ENCODE results near the gene GTSF1L.

Gene GTSF1L

DNA sequence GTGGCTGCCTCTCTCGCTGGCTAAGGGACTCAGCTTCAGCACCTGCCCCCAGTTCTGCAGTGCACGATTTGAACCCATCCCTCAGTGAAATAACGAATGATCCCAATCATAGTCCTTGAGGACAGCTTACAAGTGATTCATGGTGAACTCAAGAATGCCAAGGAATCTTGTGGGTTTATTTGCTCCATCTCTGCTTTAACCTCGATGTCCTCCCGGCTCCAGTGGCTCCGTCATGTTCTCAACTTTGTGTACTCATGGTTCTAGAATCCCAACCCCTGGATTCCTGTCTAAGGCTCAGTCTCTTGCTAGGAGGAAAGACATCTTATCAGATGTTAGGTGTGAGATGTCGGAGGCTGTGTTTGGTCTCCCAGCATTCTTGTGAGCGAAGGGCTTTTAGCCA is 29.0 kb upstream of the GTSF1L start:
- Mint-ChIP-seq H3K27ac (no peak overlapping the region), H3K4me3 (no peak overlapping the region), H3K9me3 (peaks cover 5% of the 10 kb centered on the region), H3K27me3 (ENCODE audit: low read depth, poor library complexity) (peaks cover 22% of the 10 kb centered on the region), H3K36me3 (ENCODE audit: low read depth) (no peaks in the 10 kb centered on the region), H3K4me1 (no peaks in the 10 kb centered on the region)
- TF ChIP-seq, protein P1, sequence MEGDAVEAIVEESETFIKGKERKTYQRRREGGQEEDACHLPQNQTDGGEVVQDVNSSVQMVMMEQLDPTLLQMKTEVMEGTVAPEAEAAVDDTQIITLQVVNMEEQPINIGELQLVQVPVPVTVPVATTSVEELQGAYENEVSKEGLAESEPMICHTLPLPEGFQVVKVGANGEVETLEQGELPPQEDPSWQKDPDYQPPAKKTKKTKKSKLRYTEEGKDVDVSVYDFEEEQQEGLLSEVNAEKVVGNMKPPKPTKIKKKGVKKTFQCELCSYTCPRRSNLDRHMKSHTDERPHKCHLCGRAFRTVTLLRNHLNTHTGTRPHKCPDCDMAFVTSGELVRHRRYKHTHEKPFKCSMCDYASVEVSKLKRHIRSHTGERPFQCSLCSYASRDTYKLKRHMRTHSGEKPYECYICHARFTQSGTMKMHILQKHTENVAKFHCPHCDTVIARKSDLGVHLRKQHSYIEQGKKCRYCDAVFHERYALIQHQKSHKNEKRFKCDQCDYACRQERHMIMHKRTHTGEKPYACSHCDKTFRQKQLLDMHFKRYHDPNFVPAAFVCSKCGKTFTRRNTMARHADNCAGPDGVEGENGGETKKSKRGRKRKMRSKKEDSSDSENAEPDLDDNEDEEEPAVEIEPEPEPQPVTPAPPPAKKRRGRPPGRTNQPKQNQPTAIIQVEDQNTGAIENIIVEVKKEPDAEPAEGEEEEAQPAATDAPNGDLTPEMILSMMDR (IDR thresholded peaks at IDR 0.05) = no peak
- DNase-seq = no peak

DNA sequence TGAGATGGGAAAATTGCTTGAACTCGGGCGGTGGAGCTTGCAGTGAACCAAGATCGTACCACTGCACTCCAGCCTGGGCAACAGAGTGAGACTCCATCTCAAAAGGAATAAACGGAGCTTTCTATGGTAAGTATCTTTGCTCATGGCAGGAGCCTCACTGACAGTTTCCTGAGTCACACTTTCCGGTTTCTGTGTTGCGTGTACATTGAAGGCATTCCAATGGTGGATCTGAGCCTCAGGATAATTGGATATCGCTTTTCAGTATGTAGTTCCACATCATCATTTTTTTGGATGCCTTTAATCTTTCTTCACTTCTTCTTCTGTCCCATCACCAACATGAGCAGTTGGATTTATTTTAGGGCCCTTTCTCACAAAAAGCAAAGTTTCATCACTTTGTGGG is 28.6 kb upstream of the GTSF1L start:
- Mint-ChIP-seq H3K27me3 (ENCODE audit: low read depth, poor library complexity) (peaks cover 26% of the 10 kb centered on the region), H3K27ac (no peak overlapping the region), H3K4me1 (no peaks in the 10 kb centered on the region), H3K4me3 (no peak overlapping the region), H3K9me3 (peaks cover 5% of the 10 kb centered on the region), H3K36me3 (ENCODE audit: low read depth) (no peaks in the 10 kb centered on the region)
- TF ChIP-seq, protein P1 (IDR thresholded peaks at IDR 0.05) = no peak
- no peak for DNase-seq

DNA sequence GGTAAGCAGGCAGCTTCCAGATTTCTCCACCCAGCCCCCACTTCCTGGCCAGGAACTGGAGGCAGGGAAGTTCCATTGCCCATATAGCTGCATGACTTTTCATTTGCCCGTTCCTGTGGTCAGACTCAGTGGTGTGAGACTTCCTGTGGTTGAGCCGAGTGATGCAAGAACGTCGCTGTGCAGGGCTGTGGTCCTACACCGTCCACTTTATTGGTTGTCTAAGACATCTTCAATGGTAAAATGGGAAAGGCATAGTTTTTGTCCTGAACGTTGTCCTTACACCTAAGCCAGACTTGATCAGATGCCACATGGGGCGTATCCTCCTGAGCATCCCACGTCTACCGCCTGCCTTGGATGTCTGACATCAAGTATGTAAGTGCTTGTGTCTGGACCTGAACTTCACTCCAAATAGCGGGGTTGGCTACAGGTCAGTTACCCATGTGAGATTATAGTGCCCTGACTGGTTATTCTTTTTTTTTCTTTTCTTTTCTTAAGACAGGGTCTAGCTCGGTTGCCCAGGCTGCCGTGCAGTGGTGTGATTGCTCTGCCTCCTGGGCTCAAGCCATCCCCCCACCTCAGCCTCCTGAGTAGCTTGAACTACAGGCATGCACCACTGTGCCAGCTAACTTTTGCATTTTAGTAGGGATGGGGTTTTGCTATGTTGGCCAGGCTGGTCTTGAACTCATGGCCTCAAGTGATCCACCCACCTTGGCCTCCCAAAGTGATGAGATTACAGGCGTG is 25.9 kb upstream of the GTSF1L start:
- Mint-ChIP-seq H3K4me3 (no peak overlapping the region), H3K4me1 (no peaks in the 10 kb centered on the region), H3K36me3 (ENCODE audit: low read depth) (no peaks in the 10 kb centered on the region), H3K9me3 (peaks cover 5% of the 10 kb centered on the region), H3K27me3 (ENCODE audit: low read depth, poor library complexity) (peaks cover 27% of the 10 kb centered on the region), H3K27ac (no peak overlapping the region)
- TF ChIP-seq, protein P1 (IDR thresholded peaks at IDR 0.05) = no peak
- DNase-seq = no peak

DNA sequence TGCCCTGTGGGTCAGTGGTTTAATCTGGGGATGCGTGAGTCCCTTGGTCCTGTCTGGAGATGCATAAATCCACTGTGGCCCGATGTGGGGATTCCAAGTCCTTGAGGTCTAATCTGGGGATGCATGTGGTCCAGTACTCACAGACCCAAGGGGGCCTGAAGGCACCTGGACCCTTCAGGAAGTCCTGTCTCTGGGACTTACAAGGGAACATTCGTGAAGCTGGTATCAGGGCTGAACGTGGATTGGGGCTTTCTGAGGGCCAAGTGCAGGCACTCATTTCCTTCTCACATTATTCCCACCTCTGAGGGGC is 25.2 kb upstream of the GTSF1L start:
- TF ChIP-seq, protein P1 (IDR thresholded peaks at IDR 0.05) = no peak
- peaks cover 5% of the 10 kb centered on the region for H3K9me3 Mint-ChIP-seq
- H3K4me3 Mint-ChIP-seq = no peak overlapping the region
- H3K36me3 Mint-ChIP-seq (ENCODE audit: low read depth) = no peaks in the 10 kb centered on the region
- H3K27me3 Mint-ChIP-seq (ENCODE audit: low read depth, poor library complexity) = peaks cover 27% of the 10 kb centered on the region
- DNase-seq = no peak
- no peaks in the 10 kb centered on the region for H3K4me1 Mint-ChIP-seq
- H3K27ac Mint-ChIP-seq = no peak overlapping the region

DNA sequence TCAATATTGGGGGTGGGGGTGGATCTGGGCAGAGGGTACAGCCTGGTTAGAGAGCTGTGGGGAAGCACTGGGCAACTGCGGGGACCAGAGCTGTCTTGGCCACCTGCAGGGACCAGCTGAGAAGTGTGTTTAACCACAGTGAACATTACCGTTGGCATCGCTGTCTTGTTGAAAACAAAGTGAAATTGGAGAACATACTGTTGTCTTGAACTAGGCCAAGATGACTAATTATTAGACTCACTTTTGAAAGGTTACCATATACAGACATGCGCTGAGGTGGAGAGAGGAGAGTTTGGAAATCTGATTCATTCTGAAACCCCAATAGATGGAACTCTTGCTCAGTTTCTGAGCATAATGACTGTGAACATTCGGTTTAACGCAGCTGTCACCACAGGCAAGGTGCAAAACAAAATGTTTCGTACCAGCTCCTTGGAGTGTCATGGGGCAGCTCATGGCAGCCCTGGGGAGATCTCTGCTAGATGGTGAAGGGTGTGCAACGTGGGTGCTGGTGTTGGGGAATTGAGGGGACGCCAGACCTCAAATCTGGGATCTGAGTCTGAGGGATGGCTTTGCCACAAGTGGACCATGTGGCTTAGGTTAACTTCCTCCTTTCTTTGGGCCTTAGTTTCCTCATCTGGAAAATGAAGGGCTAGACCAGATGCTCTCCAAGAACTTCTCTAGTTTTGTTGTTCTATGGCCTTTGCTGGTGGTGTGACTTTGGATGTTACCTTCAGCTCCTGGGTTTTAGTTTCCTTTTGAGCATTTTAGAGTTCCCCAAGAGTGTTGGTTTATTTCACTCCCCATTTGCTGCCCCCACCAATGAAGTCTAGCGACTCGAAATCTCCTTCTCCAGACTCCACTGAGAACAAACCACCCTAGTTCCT is 24.6 kb upstream of the GTSF1L start:
- Mint-ChIP-seq H3K9me3 (peaks cover 5% of the 10 kb centered on the region), H3K27me3 (ENCODE audit: low read depth, poor library complexity) (peaks cover 25% of the 10 kb centered on the region), H3K4me1 (peaks cover 4% of the 10 kb centered on the region), H3K36me3 (ENCODE audit: low read depth) (no peaks in the 10 kb centered on the region), H3K27ac (no peak overlapping the region), H3K4me3 (no peak overlapping the region)
- TF ChIP-seq, protein P1 (IDR thresholded peaks at IDR 0.05) = no peak
- DNase-seq = no peak

Measured in nephron progenitor cell (in vitro differentiated cells).